Activated CD4-positive, alpha-beta T cell treated with anti-CD3 and anti-CD28 coated beads for 48 hours (primary cell): Measurements from ENCODE around the gene CDC27.
"Not testable (repeated sequence)": the region's sequence is repeated elsewhere in the genome, so short reads cannot be mapped to it uniquely, and the experiment has no call there.

Experiments
- DNase-seq: peaks from one replicate; pipeline ENCODE4 v3.0.0-alpha.2; 2020

Gene CDC27

DNA sequence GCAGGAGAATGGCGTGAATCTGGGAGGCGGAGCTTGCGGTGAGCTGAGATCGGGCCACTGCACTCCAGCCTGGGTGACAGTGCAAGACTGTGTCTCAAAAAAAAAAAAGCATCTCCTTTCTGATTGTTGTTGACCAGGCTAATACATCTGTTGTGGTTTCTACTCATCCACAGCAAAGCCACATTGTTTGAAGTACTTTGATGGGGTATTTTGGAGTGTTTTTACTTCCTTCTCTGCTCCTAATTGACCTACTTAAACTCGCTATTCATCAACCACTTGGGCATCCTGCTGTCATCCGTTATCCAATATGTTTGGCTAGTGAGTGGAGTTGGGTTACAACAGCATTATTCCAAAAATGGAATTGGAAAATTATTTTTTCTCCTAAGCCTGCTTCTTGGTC, 3.5 kb upstream of the CDC27 start:
- DNase-seq: no peak

DNA sequence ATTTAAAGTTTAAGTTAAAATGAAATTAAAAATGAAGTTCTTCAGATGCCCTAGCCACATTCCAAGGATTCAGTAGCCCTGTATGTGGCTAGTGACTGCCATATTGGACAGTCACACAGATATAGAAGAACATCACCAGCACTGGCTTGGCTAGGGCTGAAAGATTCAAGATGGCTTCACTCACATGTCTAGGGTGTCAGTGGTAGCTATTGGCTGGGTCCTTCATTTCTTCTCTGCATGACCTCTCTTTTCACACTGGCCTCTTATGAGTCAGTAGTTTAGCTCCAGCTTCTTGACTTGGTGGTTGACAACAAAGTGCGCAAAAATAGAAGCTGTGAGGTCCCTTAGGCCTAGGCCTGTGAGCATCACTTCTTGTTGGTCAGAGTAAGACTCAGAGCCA, 1.7 kb upstream of the CDC27 start:
- DNase-seq: no peak

DNA sequence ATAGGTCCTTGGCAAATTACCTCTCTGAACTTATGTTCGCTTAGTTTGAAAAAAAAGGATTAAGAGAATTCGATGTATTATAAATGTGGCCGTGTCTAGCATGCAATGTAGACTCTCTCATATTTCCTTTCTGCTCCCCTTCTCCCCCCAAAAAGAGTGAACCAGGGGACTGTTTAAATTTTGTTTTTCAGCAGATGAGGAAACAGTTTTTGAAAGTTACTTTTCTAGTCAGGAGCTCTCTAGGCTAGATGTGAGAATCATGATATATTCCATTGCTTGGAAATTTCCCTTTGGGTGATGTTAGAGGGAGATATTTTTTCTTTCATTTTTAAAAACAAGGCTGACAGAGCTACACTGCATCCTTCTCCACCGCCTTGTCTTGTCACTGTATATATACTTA, 1.1 kb upstream of the CDC27 start:
- DNase-seq: no peak

DNA sequence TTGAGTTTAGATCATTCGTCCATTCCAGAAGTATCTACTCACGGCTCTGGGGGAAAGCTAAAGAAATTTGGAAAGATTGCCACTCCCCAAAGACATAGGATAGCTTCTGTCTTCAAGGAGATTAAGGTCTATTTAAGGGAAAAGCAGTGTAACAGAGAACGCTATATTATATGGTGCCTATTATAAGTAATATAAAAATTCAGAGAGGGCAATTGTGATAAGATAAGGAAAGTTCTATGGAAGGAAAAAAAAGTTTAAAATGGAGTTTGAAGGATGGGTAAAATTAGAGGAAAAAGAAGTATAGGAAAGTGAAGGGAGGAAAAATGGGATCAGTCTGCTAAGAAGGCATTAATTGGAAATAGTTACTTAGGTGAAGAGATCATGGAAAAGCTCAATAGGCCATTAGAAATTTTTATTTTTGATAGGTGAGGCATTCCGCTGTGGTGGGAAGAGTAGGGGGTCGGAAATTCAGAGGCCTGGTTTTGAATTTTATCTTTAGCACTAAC, 690 bp upstream of the CDC27 start:
- DNase-seq: no peak

DNA sequence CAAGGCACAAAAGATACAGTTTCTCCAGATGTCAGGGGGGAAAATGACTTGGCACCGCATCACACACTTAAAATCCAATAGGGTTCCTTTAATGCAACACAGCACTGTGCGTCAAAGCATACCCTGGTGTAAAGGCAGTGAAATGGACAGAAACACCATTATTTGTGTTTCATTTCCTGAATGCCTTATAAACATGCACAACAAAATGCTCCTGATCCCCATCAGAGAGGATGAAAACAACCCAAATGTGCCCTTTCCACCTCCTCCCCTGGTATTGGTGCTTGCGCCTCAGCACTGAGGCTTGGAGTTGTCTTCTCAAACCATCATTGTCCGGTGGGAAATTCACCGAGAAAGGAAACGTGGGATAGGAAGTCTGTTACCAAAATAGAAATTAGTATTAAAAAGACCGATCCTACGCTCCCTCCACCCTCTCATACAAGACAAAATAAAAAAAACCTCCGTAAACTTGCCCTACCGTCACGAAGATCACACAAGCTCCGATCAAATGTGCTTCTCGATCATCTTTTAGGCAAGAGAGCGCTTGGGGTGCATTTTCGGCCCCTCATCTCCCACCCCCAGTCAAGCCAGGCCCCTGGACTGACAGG, 722 bp downstream of the CDC27 start:
- DNase-seq: peak; percentile 20

DNA sequence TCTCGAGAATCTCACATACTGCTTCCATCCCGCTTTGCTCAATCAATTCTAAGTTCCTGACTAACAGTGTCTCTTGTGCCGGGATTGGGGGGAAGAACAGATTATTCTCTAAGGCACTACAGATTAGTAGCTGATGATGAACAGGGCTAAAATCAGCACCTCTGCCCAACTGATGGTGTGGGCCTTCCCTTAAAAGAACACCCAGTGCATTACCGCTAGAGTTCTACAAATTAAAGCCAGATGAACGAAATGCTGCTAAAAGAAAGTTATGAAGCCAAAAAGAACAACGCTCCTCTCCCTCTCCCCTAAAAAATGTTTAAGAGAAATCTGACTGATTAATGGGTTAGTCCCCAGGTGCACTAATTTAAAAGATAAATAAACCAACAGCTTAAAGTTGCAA, 4.4 kb downstream of the CDC27 start:
- no peak for DNase-seq

DNA sequence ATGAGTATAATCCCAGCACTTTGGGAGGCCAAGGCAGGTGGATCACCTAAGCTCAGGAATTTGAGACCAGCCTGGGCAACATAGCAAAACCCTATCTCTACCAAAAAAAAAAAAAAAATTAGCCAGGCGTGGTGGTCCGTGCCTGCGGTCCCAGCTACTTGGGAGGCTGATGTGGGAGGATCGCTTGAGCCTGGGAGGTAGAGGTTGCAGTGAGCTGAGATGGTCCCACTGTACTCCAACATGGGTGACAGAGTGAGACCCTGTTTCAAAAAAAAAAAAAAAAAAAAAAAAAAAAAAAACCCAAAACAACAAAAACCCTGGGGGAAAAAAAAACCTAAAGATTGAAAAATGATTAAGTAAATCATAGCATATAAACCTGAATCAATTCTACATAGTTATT, 8.1 kb downstream of the CDC27 start:
- DNase-seq: not testable (repeated sequence)

DNA sequence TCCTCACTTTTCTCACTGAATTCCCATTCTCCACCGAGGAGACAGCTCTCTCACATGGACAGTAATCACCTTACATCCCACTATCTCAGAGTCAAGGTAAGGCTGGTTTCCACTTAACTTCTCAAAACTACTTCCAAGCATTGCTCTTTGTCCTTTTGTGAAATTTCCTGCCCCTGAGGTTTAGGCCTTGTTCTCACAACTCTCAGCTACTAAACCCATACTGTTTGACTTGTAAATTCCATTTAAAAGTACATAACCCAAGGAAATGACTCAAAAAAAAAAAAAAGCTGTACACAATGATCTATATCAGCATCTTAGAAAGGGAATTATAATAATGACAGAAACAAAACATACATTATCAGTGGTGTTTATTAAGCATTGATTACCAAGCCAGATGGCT, 8.8 kb downstream of the CDC27 start:
- DNase-seq: no peak

DNA sequence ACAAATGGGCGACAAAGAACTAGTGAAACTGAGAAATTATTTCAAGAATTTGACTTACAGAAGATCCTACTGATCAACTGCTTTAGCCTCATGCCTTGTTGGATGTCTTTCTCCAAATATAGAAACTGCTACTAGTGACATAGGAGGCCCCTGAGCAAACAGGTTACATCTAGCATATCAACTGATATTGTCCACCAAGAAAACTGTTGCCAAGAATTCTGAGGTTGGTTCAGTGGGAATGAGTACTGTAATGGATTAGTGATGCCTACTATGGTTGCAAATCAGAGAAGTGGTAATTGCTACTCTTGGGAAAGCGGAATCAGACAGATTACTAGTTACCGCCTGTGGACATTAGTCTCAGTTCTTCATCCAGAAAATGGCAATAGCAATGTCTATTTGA, 10.0 kb downstream of the CDC27 start:
- DNase-seq: no peak

DNA sequence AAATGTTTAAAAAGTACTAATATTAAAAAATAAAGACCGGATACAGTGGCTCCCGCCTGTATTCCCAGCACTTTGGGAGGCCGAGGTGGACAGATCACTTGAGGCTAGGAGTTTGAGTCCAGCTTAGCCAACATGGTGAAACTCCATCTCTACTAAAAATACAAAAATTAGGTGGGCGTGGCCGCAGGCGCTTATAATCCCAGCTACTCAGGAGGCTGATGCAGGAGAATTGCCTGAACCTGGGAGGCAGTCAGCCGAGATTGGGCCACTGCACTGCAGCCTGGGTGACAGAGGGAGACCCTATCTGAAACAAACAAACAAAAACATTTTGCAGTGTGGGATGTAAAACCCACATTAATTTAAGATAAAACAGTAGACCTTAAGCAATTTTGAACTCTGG, 11.8 kb downstream of the CDC27 start:
- no peak for DNase-seq

DNA sequence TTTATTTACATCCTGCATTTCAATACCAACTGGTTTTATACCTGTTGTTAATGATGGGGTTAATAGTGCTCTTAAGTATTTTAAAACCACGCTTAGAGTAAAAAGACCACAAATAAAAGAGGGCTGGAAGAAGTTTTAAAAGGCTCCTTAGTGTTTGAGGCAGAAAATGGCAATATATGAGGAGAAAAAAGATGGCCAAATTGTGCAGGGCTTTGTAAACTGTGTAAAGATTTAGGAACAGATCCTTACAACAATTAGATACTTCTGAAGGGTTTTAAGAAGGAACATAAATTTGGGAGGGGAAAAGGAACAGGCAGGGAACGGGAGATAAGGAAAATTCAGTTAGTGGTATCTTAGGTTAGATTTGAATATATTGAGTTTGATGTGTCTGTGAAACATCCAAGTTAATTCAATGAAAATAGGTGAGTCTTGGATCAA, 12.7 kb downstream of the CDC27 start:
- DNase-seq: no peak

DNA sequence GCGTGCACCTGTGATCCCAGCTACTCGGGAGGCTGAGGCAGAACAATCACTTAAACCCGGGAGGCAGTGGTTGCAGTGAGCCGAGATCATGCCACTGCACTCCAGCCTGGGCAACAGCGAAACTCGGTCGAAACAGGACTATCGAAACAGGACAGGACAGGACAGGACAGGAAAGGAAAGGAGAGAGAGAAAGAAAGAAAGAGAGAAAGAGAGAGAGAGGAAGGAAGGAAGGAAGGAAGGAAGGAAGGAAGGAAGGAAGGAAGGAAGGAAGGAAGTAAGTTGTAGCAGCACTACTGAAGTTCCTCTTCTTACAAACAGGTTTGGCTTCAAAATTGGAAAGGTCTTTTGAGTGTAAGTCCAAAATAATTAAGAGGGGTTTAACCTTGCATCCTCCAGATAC, 14.3 kb downstream of the CDC27 start:
- not testable (repeated sequence) for DNase-seq

DNA sequence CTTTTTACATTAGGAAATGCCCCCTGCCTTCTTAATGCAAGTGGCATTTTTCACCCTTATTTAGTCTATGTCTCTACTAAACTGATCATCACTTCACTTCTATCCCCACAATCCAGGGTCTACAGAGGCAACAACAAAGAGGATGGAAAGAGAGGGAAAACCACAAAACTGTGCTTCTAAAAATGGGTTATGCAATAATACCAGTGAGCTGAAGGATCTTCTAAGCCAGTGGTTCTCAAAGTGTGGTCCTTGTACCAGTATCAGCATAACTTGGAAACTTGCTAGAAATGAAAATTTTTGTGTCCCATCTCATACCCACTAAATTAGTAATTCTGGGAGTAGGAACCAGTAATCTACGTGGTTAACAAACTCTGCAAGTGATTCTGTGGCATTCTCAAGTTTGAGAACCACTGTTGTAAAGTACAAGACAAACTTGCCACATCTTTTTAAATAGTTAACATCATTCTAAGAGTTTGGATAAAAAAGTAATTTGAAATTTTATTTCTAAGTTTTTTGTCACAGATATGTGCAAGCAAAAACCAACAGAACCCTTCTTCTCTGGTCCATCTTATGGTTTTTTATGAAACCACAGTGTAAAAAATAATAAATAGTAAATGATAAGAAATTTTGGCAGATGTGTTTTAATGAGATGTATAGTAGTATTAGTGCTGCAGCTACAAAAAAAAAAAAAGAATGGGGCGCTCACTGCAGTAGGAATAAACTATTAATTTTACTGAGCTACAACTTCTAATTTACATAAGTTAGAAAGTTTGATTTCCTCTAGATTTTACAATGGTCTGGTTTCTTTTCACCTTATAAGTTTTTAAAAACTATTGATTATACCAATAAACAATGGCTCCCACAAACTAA, 16.2 kb downstream of the CDC27 start:
- DNase-seq: no peak

DNA sequence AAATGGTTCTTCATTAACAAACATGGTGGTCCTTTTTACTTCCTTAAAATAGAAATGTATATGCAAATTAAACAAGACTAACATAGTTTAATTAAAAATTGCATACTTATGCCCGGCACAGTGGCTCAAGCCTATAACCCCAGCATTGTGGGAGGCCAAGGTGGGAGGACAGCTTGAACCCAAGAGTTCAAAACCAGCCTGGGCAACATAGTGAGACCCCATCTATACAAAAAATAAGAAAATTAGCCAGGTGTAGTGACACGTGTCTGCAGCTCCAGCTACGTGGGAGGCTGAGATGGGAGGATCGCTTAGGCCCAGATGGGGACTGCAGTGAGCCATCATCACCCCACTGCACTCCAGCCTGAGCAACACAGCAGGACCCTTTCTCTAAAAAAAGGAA, 18.4 kb downstream of the CDC27 start:
- no peak for DNase-seq

DNA sequence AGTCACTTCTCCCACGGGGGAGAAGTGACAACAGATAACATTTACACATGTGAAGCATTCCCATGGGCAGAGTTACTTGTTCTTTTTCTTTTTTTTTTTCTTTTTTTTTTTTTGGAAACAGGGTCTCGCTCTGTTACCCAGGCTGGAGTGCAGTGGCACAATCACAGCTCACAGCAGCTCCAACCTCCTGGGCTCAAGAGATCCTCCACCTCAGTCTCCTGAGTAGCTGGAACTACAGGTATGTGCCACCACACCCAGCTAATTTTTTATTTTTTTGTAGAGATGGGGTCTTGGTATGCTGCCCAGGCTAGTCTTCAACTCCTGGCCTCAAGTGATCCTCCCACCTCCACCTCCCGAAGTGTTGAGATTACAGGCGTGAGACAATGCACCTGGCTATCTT, 20.2 kb downstream of the CDC27 start:
- DNase-seq: not testable (repeated sequence)

DNA sequence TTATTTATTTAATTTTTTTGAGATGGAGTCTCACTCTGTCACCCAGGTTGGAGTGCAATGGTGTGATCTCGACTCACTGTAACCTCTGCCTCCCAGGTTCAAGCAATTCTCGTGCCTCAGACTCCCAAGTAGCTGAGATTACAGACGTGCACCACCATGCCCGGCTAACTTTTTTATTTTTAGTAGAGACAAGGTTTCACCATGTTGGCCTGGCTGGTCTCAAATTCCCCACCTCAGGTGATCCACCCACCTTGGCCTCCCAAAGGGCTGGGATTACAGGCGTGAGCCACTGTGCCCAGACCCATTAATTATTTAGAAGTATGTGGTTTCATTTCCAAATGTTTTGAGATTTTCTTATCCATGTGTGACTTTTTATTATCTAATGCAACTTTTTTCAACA, 22.2 kb downstream of the CDC27 start:
- not testable (repeated sequence) for DNase-seq

DNA sequence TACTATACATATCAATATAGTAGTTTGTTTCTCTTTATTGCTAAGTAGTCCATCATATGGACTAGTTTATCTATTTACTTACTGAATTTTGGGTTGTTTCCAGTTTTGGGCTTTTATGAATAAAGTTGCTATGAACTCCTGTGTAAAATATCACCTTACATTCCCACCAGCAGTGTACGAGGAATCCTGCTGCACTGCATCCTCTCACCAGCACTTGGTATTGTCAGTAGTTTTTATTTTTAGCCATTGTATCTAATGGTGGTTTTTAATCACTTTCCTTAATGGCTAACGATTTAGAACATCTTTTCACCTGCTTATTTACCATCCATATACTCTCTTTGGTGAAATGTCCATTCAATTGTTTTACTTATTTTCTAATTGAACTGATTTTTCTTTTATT, 24.0 kb downstream of the CDC27 start:
- no peak for DNase-seq

DNA sequence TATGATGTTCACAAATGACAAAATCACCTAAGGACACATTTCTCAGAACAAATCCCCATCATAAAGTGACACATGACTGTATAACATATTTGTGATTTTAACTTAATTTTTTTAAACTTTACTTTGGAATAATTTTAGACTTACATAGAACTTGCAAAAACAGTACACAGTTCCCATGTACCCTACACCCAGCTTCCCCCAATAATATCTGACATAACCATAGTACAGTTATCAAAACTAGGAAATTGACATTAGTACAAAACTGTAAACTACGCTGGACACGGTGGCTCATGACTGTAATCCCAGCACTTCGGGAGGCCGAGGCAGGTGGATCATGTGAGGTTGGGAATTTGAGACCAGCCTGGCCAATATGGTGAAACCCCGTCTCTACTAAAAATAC, 24.8 kb downstream of the CDC27 start:
- DNase-seq: no peak

DNA sequence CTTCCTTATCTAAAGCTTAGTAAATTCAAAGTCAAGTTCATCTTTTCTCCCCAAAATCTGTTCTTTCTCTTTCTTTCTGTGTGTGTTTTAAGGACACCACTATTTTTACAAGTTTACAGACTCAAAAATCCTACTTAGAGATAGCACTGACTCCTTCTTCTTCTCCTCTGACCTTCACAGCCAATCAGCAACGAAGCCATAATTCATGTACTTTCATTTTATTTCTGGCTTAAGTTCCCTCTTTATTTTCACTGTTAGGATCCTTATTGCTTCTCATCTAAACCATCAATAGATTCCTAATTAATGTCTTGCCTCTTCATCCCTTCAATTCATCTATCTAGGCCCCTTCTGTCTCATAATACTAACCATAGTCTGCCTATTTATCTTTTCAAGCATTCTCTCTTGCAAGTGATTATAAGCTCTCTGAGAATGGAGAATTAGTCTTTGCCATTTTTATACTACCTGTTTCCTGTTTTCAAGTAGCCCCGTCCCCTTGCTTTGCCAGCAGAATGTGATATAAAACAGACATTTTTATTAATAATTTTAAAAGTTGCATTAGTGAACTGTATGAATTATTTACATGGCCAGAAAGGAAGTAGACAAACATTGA, 27.0 kb downstream of the CDC27 start:
- DNase-seq: no peak

DNA sequence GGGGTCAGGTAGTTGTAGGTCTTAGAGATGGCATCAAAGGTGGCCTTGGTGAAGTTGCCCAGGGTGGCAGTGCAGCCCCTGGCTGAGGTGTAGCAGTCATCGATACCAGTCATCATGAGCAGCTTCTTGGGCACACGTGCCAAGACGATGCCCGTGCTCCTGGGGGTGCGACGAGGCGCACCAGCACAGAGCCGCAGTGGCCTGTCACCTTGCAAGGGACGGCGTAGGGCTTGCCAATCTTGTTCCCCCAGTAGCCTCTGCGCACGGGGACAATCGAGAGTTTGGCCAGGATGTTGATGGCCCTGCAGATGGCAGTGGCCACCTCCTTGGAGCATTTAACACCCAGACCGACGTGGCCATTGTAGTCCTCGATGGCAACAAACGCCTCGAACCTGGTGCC, 29.8 kb downstream of the CDC27 start:
- DNase-seq: no peak

DNA sequence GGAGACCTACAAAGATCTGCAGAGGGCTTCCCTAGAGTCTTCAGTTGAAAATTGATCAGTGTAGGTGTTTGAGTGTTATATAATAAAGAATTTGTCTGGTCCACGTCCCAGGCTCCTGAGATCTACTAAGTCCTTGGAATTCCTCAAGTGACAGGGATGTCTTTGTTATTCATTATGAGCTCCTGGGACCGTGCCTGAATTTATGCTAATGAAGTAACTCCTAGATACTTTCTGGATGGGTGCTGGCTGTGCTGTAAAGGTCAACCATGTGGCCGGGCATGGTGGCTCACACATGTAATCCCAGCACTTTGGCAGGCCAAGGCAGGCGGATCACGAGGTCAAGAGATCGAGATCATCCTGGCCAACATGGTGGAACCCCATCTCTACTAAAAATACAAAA, 43.7 kb downstream of the CDC27 start:
- DNase-seq: no peak

DNA sequence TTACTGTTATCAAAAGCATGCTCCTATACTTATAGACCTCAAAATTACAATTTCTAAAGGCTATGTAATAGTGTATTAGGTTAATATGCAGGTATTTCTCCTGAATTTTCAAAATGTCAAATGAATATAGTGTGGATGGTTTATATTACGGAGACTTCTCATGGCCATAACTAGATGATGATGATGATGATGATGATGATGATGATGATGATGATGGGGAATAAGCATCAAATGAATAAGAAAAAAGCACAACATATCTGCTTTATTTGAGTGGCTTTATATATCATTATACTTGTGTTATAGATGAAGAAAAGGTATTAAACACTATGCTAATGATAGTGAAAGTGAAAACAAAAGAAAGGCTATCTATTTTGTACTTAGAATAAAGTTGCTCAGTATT, 53.9 kb downstream of the CDC27 start:
- DNase-seq: no peak

DNA sequence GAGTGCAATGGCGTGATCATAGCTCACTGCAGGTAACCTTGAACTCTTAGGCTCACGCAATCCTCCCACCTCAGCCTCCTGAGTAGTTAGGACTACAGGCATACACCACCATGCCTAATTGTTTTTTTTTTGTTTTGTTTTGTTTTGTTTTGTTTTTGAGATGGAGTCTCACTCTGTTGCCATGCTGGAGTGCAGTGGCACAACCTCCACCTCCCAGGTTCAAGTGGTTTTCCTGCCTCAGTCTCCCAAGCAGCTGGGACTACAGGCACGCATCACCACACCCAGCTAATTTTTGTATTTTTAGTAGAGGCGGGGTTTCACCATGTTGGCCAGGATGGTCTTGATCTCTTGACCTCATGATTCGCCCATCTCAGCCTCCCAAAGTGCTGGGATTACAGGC, 54.7 kb downstream of the CDC27 start:
- DNase-seq: not testable (repeated sequence)

DNA sequence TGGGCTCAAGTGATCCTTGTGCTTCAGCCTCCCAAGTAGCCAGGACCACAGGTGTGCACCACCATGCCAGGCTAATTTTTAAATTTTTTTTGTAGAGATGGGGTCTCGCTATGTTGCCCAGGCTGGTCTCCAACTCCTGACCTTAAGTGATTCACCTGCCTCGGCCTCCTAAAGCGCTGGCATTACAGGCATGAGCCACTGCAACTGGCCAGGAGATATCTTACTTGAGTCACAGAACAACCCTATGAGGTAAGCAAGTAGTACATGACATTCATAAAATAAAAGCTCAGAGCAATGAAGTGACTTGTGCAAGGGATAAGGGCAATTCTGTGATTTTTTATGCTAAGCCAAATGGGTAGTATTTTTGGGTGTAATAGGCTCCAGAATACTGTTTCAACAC, 57.3 kb downstream of the CDC27 start:
- DNase-seq: no peak
